A549 (cell line): ENCODE data around the gene CIITA. TPM values are rescaled to one million over a fixed set of nuclear protein-coding genes. Genes with fewer than 3 reads are reported as not detected.

Source experiments
- ATAC-seq, 2 experiments: fragments of 200-7000 bp in 1 of 2; fragments of >200 bp in 1 of 2; cut with Nextera tagmentation in 1 of 2; cut with Tn5 transposase in 1 of 2; 3 replicates each; pipeline versions ENCODE4 v1.8.0 to v1.9.1; 2018 to 2020; ENCODE audit warnings: mild to moderate bottlenecking in 1 of 2, moderate library complexity in 1 of 2
- CTCF ChIA-PET: fragments of 300-600 bp; sonication (Branson Sonifier 250); formaldehyde crosslinking; extraction: SDS; loops from one replicate; lab custom pipeline; 2021; ENCODE audit warnings: antibody characterized with exemption, inconsistent platforms; lab: Yijun Ruan, JAX
- POLR2A ChIA-PET: fragments of 350-600 bp; formaldehyde crosslinking; extraction: SDS; loops from one replicate; lab custom pipeline; 2021; ENCODE audit warnings: antibody characterized with exemption, inconsistent platforms; lab: Yijun Ruan, JAX
- DNase-seq, 2 experiments: peaks; one replicate each; pipeline versions ENCODE4 v3.0.0 to v3.0.0-alpha.2; 2011 to 2016; ENCODE audit warnings: low read depth in 1 of 2, low spot score in 1 of 2
- FAIRE-seq: peaks from 2 replicates; lab custom pipeline; 2011; peaks lifted over from hg19 to GRCh38; lab: Jason Lieb, UNC
- H3K27ac ChIP-seq, 2 experiments: fragments of >200 bp; sonication (Bioruptor Twin); formaldehyde crosslinking; 3 replicates each; pipeline ENCODE4 v1.5.1; 2016 to 2017
- H3K4me1 ChIP-seq: fragments of >200 bp; sonication (Bioruptor Twin); formaldehyde crosslinking; 3 replicates; pipeline ENCODE4 v1.6.1; 2016
- H3K4me2 ChIP-seq: fragments of >200 bp; sonication (Bioruptor Twin); formaldehyde crosslinking; 3 replicates; pipeline ENCODE4 v1.6.1; 2016
- H3K4me3 ChIP-seq: fragments of >200 bp; sonication (Bioruptor Twin); formaldehyde crosslinking; 3 replicates; pipeline ENCODE4 v1.5.1; 2016
- H3K9me3 ChIP-seq: fragments of >200 bp; sonication (Bioruptor Twin); formaldehyde crosslinking; 3 replicates; pipeline ENCODE4 v1.6.1; 2016
- EHMT2 ChIP-seq: fragments of 200-600 bp; sonication (generic); IDR thresholded peaks from 2 replicates; pipeline ENCODE4 v1.6.1; 2016; ENCODE audit warnings: antibody characterized with exemption, low read depth, mild to moderate bottlenecking, moderate library complexity
- ELK1 ChIP-seq: fragments of 150-350 bp; IDR thresholded peaks from 2 replicates; pipeline ENCODE4 v1.6.1; 2014; ENCODE audit warnings: low read depth, mild to moderate bottlenecking, low read length
- FOSB ChIP-seq: fragments of 250-450 bp; sonication (Bioruptor Pico); IDR thresholded peaks from 2 replicates; pipeline ENCODE4 v1.5.0; 2020; ENCODE audit warnings: mild to moderate bottlenecking, moderate library complexity
- KDM1A ChIP-seq: fragments of 200-600 bp; sonication (generic); IDR thresholded peaks from 2 replicates; pipeline ENCODE4 v1.6.1; 2016; ENCODE audit warnings: low read depth, mild to moderate bottlenecking
- MAFK ChIP-seq: fragments of 450-650 bp; IDR thresholded peaks from 2 replicates; pipeline ENCODE4 v1.6.1; 2014; ENCODE audit not compliant: partially characterized antibody
- MYC ChIP-seq: IDR thresholded peaks from 2 replicates; pipeline ENCODE4 v1.6.1; 2012; ENCODE audit warnings: mild to moderate bottlenecking, inconsistent platforms, low read length, improper control_type of control experiment, borderline replicate concordance
- NFE2L2 ChIP-seq: fragments of 150-350 bp; conservative IDR thresholded peaks from 2 replicates; pipeline ENCODE4 v1.6.1; 2014; ENCODE audit warnings: low read length
- RAD21 ChIP-seq, 2 experiments: fragments of >200 bp in 1 of 2; sonication (Bioruptor Twin) in 1 of 2; formaldehyde crosslinking in 1 of 2; IDR thresholded peaks in 1 of 2; conservative IDR thresholded peaks in 1 of 2; 2 replicates in 1 of 2; 3 replicates in 1 of 2; pipeline ENCODE4 v1.6.1; 2012 to 2018; ENCODE audit warnings: inconsistent platforms in 1 of 2
- RCOR1 ChIP-seq: fragments of 150-350 bp; IDR thresholded peaks from 2 replicates; pipeline ENCODE4 v1.6.1; 2014; ENCODE audit warnings: antibody characterized with exemption, low read length, low read depth
- RFX5 ChIP-seq: fragments of 450-650 bp; IDR thresholded peaks from 2 replicates; pipeline ENCODE4 v1.7.1; 2014; ENCODE audit warnings: antibody characterized with exemption, mild to moderate bottlenecking, moderate library complexity
- RNF2 ChIP-seq: fragments of 200-600 bp; sonication (generic); IDR thresholded peaks from 2 replicates; pipeline ENCODE4 v1.6.1; 2016; ENCODE audit warnings: low read depth, mild to moderate bottlenecking, antibody characterized with exemption, moderate library complexity, borderline replicate concordance
- SMC3 ChIP-seq: fragments of >200 bp; sonication (Bioruptor Twin); formaldehyde crosslinking; IDR thresholded peaks from 3 replicates; pipeline ENCODE4 v1.6.1; 2018; ENCODE audit warnings: inconsistent platforms
- SREBF2 ChIP-seq: fragments of 450-650 bp; IDR thresholded peaks from 2 replicates; pipeline ENCODE4 v1.6.1; 2014; ENCODE audit warnings: mild to moderate bottlenecking, moderate library complexity
- TP53 ChIP-seq: fragments of 250-450 bp; sonication (Bioruptor Pico); IDR thresholded peaks from 2 replicates; pipeline ENCODE4 v1.5.0; 2021; ENCODE audit warnings: mild to moderate bottlenecking, moderate library complexity
- ZNF302 ChIP-seq: fragments of 250-450 bp; sonication (Bioruptor Pico); IDR thresholded peaks from 2 replicates; pipeline ENCODE4 v1.9.0; 2021; ENCODE audit warnings: inconsistent platforms, mild to moderate bottlenecking, moderate library complexity
- ZSCAN20 ChIP-seq: fragments of 250-450 bp; sonication (Bioruptor Pico); IDR thresholded peaks from 2 replicates; pipeline ENCODE4 v1.8.0; 2022; ENCODE audit warnings: mild to moderate bottlenecking, moderate library complexity
- WGBS: methylation state at CpG from one replicate; pipeline ENCODE4 v1.1.6; 2017; ENCODE audit errors: missing lambda C conversion rate; 5-methylcytosine and 5-hydroxymethylcytosine counted together
- polyA plus RNA-seq, 4 experiments: library from polyadenylated mRNA; depleted of rRNA in 3 of 4; stranded (reverse); fragments of >200 nt; fragmentation: RNase III in 1 of 4; extraction: RNeasy Plus Mini Kit Qiagen cat#74134 plus additional on column Dnase treatment in 1 of 4; gene quantifications; 2 replicates in 3 of 4; 3 replicates in 1 of 4; pipeline ENCODE4 v1.2.3, GENCODE V29; 2011 to 2017
- TF ChIP-seq, protein P1 (sequence below): IDR thresholded peaks from 2 replicates; pipeline ENCODE4 v1.6.1; 2012
- TF ChIP-seq, protein P2 (sequence below): fragments of 200-600 bp; sonication (generic); IDR thresholded peaks from 2 replicates; pipeline ENCODE4 v1.6.1; 2016; ENCODE audit warnings: antibody characterized with exemption, mild to moderate bottlenecking, moderate library complexity

The CIITA gene
- polyA plus RNA-seq, 2 of the 4 experiments (the other 2 are of a cell fraction), result 0.06 TPM; not detected in 1

GRCh38 chr16:10889855-10890254, 12.9 kb downstream of the CIITA start:
- H3K27ac ChIP-seq, result no peak overlapping the region
- no peak overlapping the region for H3K4me3 ChIP-seq
- H3K4me1 ChIP-seq, result no peaks in the 10 kb centered on the region
- WGBS, result 7% methylated on average over 4 of the region's 4 CpGs
- ATAC-seq (no peak), DNase-seq (no peak)
- TF ChIP-seq FOSB (CRISPR knock-in tag) (no peak), SREBF2 (no peak)
- TF ChIP-seq, all 56 proteins: peak for 0
- CTCF ChIA-PET, result interaction anchor here (0.9 to 2.3 kb wide), 4 partner anchors 10 to 376 kb away, joined by 3 to 9 read pairs (median 5); no protein-coding TSS in a partner anchor
- POLR2A ChIA-PET, result no interaction called here
- no peak overlapping the region for H3K4me2 ChIP-seq
- no peaks in the 10 kb centered on the region for H3K9me3 ChIP-seq
- no peak for FAIRE-seq

- DNase-seq, result no peak
- no peak for FAIRE-seq
- H3K9me3 ChIP-seq, result no peaks in the 10 kb centered on the region
- H3K4me3 ChIP-seq, result no peak overlapping the region
- no peak for ATAC-seq
- WGBS, result 2% methylated on average over 5 of the region's 5 CpGs
- POLR2A ChIA-PET, result no interaction called here
- CTCF ChIA-PET, result interaction anchor here (0.6 to 1.3 kb wide), 6 partner anchors 8 to 1746 kb away, joined by 3 to 6 read pairs (median 3); no protein-coding TSS in a partner anchor
- no peak overlapping the region for H3K4me2 ChIP-seq
- H3K27ac ChIP-seq, result no peak overlapping the region
- no peak for TF ChIP-seq ZNF302 (CRISPR knock-in tag)
- no peak for TF ChIP-seq TP53 (CRISPR knock-in tag)
- TF ChIP-seq RNF2, result no peak
- no peak for TF ChIP-seq RFX5
- TF ChIP-seq, protein P1, sequence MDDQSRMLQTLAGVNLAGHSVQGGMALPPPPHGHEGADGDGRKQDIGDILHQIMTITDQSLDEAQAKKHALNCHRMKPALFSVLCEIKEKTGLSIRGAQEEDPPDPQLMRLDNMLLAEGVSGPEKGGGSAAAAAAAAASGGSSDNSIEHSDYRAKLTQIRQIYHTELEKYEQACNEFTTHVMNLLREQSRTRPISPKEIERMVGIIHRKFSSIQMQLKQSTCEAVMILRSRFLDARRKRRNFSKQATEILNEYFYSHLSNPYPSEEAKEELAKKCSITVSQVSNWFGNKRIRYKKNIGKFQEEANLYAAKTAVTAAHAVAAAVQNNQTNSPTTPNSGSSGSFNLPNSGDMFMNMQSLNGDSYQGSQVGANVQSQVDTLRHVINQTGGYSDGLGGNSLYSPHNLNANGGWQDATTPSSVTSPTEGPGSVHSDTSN, result no peak
- TF ChIP-seq EHMT2, result no peak
- TF ChIP-seq MYC, result no peak
- no peak for TF ChIP-seq KDM1A
- TF ChIP-seq ZSCAN20, result no peak
- TF ChIP-seq NFE2L2, result no peak
- no peak for TF ChIP-seq ELK1
- TF ChIP-seq SMC3, result no peak
- H3K4me1 ChIP-seq, result no peaks in the 10 kb centered on the region
Observed at GRCh38 chr16:10892782-10893318, 15.8 kb downstream of the CIITA start.

- FAIRE-seq, result no peak
- WGBS, result 36% methylated on average over 17 of the region's 17 CpGs
Observed at GRCh38 chr16:10895053-10895946, 18.3 kb downstream of the CIITA start.

More at GRCh38 chr16:10895053-10895946, 18.3 kb downstream of the CIITA start:
- TF ChIP-seq ZNF302 (CRISPR knock-in tag) (no peak), RAD21 (conservative IDR thresholded peaks at IDR 0.05 in 1 of 2, IDR thresholded peaks at IDR 0.05 in 1 of 2) (no peak), MAFK (peak; percentile 6), EHMT2 (peak; percentile 56; the same call in 1 of the 2 replicates), RCOR1 (no peak)
- TF ChIP-seq, protein P2, sequence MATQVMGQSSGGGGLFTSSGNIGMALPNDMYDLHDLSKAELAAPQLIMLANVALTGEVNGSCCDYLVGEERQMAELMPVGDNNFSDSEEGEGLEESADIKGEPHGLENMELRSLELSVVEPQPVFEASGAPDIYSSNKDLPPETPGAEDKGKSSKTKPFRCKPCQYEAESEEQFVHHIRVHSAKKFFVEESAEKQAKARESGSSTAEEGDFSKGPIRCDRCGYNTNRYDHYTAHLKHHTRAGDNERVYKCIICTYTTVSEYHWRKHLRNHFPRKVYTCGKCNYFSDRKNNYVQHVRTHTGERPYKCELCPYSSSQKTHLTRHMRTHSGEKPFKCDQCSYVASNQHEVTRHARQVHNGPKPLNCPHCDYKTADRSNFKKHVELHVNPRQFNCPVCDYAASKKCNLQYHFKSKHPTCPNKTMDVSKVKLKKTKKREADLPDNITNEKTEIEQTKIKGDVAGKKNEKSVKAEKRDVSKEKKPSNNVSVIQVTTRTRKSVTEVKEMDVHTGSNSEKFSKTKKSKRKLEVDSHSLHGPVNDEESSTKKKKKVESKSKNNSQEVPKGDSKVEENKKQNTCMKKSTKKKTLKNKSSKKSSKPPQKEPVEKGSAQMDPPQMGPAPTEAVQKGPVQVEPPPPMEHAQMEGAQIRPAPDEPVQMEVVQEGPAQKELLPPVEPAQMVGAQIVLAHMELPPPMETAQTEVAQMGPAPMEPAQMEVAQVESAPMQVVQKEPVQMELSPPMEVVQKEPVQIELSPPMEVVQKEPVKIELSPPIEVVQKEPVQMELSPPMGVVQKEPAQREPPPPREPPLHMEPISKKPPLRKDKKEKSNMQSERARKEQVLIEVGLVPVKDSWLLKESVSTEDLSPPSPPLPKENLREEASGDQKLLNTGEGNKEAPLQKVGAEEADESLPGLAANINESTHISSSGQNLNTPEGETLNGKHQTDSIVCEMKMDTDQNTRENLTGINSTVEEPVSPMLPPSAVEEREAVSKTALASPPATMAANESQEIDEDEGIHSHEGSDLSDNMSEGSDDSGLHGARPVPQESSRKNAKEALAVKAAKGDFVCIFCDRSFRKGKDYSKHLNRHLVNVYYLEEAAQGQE, result peak; percentile 94
- Histone ChIP-seq H3K27ac (no peak overlapping the region), H3K9me3 (no peaks in the 10 kb centered on the region), H3K4me1 (no peaks in the 10 kb centered on the region), H3K4me3 (no peak overlapping the region), H3K4me2 (no peak overlapping the region)
- ATAC-seq (peak; percentile 57 to 62; a peak in 4 of 6 replicates), DNase-seq (peak in 1 of 2 experiments; percentile 29)
- POLR2A ChIA-PET, result no interaction called here
- CTCF ChIA-PET, result interaction anchor here (1.5 kb wide), 1 partner anchor 11 kb away, joined by 3 read pairs; no protein-coding TSS in a partner anchor
